ENCODE data around the gene EFCAB9. TPM values are rescaled to one million over a fixed set of nuclear protein-coding genes. Genes with fewer than 3 reads are reported as not detected.

EFCAB9 gene
- total and polyA plus RNA-seq, 8 donors = not detected

DNA sequence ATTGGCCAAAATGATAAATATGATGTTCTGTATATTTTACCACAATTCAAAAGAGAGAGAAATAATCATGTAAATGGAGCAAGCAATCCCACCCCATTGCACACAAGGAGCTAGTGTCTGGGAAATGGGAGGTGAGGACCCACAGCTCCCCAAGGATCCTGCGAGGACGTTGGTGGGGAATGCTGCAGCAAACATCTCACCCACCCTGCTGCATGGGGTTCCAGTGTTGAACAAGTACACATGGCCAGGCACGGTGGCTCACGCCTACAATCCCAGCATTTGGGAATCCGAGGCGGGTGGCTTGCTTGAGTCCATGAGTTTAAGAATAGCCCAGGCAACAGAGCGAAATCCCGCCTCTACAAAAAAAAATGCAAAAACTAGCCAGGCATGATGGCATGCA lies 35.0 kb upstream of the EFCAB9 start:
- Histone ChIP-seq H3K36me3 (no peaks in the 10 kb centered on the region), H3K27me3 (no peaks in the 10 kb centered on the region), H3K4me1 (peaks cover 0 to under 1% (median 0%) of the 10 kb centered on the region in 3 donors), H3K4me3 (no peak overlapping the region), H3K9me3 (no peaks in the 10 kb centered on the region), H3K27ac (no peak overlapping the region)
- DNase-seq = no peak
- TF ChIP-seq, protein P1, sequence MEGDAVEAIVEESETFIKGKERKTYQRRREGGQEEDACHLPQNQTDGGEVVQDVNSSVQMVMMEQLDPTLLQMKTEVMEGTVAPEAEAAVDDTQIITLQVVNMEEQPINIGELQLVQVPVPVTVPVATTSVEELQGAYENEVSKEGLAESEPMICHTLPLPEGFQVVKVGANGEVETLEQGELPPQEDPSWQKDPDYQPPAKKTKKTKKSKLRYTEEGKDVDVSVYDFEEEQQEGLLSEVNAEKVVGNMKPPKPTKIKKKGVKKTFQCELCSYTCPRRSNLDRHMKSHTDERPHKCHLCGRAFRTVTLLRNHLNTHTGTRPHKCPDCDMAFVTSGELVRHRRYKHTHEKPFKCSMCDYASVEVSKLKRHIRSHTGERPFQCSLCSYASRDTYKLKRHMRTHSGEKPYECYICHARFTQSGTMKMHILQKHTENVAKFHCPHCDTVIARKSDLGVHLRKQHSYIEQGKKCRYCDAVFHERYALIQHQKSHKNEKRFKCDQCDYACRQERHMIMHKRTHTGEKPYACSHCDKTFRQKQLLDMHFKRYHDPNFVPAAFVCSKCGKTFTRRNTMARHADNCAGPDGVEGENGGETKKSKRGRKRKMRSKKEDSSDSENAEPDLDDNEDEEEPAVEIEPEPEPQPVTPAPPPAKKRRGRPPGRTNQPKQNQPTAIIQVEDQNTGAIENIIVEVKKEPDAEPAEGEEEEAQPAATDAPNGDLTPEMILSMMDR (IDR thresholded peaks at IDR 0.05) = no peak
- no peak for ATAC-seq
- WGBS, 2 donors = 93 to 95% methylated on average over 8 of the region's 8 CpGs
- no peak for FAIRE-seq
- intact Hi-C loops (cut with DNase I) = no loop called here

DNA sequence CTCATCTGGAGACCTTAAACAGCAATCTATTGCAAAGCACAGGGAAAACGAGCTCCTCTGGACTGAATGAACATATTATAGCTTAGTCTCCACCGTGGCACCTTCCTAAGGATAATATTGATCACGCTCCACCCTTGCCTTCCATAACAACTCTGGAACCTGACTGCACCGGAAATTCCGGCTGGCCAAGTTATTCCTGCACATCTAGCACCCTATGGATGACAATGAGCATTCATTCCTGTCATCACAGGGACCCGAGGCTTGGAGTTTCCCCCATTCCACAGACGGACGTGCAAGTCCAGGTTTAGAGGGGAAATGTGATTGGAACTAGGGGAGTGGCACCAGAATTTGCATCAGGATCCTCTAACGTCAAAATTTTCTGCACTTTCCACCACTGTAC lies 33.5 kb upstream of the EFCAB9 start:
- ATAC-seq (no peak), FAIRE-seq (no peak), DNase-seq (no peak)
- no peaks in the 10 kb centered on the region for H3K9me3 ChIP-seq
- TF ChIP-seq, protein P1 (IDR thresholded peaks at IDR 0.05) = no peak
- intact Hi-C loops (cut with DNase I) = no loop called here
- H3K27me3 ChIP-seq = no peaks in the 10 kb centered on the region
- H3K4me1 ChIP-seq = peaks cover 0 to 9% (median 0%) of the 10 kb centered on the region in 3 donors
- no peak overlapping the region for H3K27ac ChIP-seq
- no peaks in the 10 kb centered on the region for H3K36me3 ChIP-seq
- H3K4me3 ChIP-seq = no peak overlapping the region
- WGBS, 2 donors = 74 to 79% methylated on average over 9 of the region's 9 CpGs

DNA sequence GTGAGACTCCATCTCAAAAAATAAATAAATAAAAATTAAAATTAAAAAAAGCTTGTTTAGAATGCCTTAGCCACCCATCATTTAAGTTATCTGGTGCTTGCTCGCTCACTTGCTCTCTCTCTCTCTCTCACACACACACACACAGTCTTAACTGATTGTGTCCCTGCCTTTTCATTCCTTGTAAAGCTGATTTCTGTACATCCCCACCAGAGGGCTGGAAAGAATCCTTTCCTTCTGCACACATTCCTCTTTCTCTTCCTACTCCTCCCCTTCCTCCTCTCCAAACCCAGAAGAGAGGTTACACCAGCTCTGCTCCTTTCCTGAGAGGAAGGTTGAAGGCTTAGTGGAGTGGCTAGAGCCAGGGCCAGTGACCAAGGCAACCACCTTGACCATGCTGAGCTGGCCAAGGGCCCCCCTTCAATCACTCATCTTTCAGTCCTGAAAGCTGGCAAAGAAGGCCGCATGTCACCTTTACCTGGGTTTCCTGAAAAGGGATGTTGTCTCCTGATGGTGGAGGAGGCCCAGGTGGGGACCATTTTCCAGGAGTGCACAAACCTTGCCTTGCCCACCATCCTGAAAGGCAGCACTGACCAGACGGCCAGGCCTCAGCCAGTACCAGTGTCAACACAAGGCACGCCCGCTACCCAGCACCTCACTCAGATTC lies 31.5 kb upstream of the EFCAB9 start:
- H3K9me3 ChIP-seq = no peaks in the 10 kb centered on the region
- intact Hi-C loops (cut with DNase I) = no loop called here

DNA sequence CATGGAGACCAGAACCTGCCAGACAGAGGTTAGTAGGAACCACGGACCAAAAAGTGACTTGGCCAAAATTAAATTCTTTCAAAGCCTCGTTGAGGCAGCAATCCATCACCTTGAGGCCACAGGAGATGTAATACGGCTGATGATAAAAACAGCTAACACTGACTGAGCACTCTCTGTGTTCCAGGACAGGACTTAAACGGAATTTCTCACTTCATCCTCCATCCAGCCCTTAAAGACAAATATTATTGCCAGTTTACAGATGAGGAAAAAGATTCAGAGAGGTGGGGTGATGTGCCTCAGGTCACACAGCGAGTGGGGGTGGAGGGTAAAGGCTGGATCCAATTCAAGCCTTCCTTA lies 31.0 kb upstream of the EFCAB9 start:
- Histone ChIP-seq H3K4me3 (no peak overlapping the region), H3K36me3 (no peaks in the 10 kb centered on the region), H3K27ac (no peak overlapping the region), H3K4me1 (peaks cover 0 to 9% (median 0%) of the 10 kb centered on the region in 3 donors), H3K9me3 (no peaks in the 10 kb centered on the region), H3K27me3 (no peaks in the 10 kb centered on the region)
- DNase-seq (no peak), ATAC-seq (no peak), FAIRE-seq (no peak)
- WGBS, 2 donors = 70 to 72% methylated on average over 5 of the region's 5 CpGs
- TF ChIP-seq, protein P1 (IDR thresholded peaks at IDR 0.05) = no peak
- intact Hi-C loops (cut with DNase I) = no loop called here

More for the DNA sequence above, 31.5 kb upstream of the EFCAB9 start:
- Histone ChIP-seq H3K4me3 (no peak overlapping the region), H3K4me1 (peaks cover 0 to 9% (median 0%) of the 10 kb centered on the region in 3 donors), H3K27me3 (no peaks in the 10 kb centered on the region), H3K27ac (no peak overlapping the region), H3K36me3 (no peaks in the 10 kb centered on the region)
- TF ChIP-seq, protein P1 (IDR thresholded peaks at IDR 0.05) = no peak
- ATAC-seq = no peak
- no peak for FAIRE-seq
- WGBS, 2 donors = 89 to 91% methylated on average over 5 of the region's 5 CpGs
- DNase-seq = peak in 1 of 6 donors; percentile 6

GRCh38 chr5:172163346-172163745 lies 30.6 kb upstream of the EFCAB9 start:
- no peak overlapping the region for H3K27ac ChIP-seq
- TF ChIP-seq, protein P1 (IDR thresholded peaks at IDR 0.05) = no peak
- peaks cover 0 to 9% (median 0%) of the 10 kb centered on the region in 3 donors for H3K4me1 ChIP-seq

More at GRCh38 chr5:172163346-172163745, 30.6 kb upstream of the EFCAB9 start:
- peak in 3 of 4 donors; percentile 33 to 60 (median 50) for ATAC-seq
- H3K27me3 ChIP-seq = no peaks in the 10 kb centered on the region
- H3K9me3 ChIP-seq = no peaks in the 10 kb centered on the region
- H3K4me3 ChIP-seq = no peak overlapping the region
- WGBS, 2 donors = 50 to 53% methylated on average over 4 of the region's 4 CpGs
- FAIRE-seq = no peak
- no peaks in the 10 kb centered on the region for H3K36me3 ChIP-seq
- intact Hi-C loops (cut with DNase I) = no loop called here
- DNase-seq = no peak
